Activated naive CD8-positive, alpha-beta T cell treated with anti-CD3 and anti-CD28 coated beads for 36 hours (primary cell): ENCODE results near the gene SDK1. TPM values are rescaled to one million over a fixed set of nuclear protein-coding genes. Genes with fewer than 3 reads are reported as not detected.
A peak's percentile ranks its signal among the peaks of the same experiment; 100 is the strongest.

Experiments
- DNase-seq: peaks from one replicate; pipeline ENCODE4 v3.0.0; 2021
- H3K27ac Mint-ChIP-seq: one replicate; pipeline ENCODE4 v1.8.0; 2022; ENCODE audit warnings: mild to moderate bottlenecking, moderate library complexity, mixed read lengths
- H3K27me3 Mint-ChIP-seq: one replicate; pipeline ENCODE4 v1.8.0; 2022; ENCODE audit warnings: mild to moderate bottlenecking, mixed read lengths
- H3K36me3 Mint-ChIP-seq: one replicate; pipeline ENCODE4 v1.8.0; 2021; ENCODE audit warnings: mild to moderate bottlenecking, mixed read lengths
- H3K4me1 Mint-ChIP-seq: one replicate; pipeline ENCODE4 v1.8.0; 2021; ENCODE audit warnings: mixed read lengths
- H3K4me3 Mint-ChIP-seq: one replicate; pipeline ENCODE4 v1.8.0; 2022; ENCODE audit warnings: mild to moderate bottlenecking, moderate library complexity, mixed read lengths
- H3K9me3 Mint-ChIP-seq: one replicate; pipeline ENCODE4 v1.8.0; 2022; ENCODE audit warnings: mixed read lengths
- total RNA-seq, 2 experiments: library from RNA; stranded (reverse); gene quantifications; one replicate each; pipeline ENCODE4 v1.2.3, GENCODE V29; 2021

SDK1 gene
- total RNA-seq, 2 experiments from 2014 or later = 0.49 to 0.54 TPM

- peak; percentile 8 for DNase-seq
- Mint-ChIP-seq H3K4me3 (no peak overlapping the region), H3K9me3 (no peaks in the 10 kb centered on the region), H3K4me1 (no peaks in the 10 kb centered on the region), H3K27ac (no peak overlapping the region), H3K36me3 (no peaks in the 10 kb centered on the region), H3K27me3 (no peaks in the 10 kb centered on the region)
These were observed 694.1 kb downstream of the SDK1 start for GRCh38 chr7:3995187-3995586.

GRCh38 chr7:3998060-3998459, 697.0 kb downstream of the SDK1 start:
- Mint-ChIP-seq H3K4me3 (no peak overlapping the region), H3K9me3 (no peaks in the 10 kb centered on the region), H3K27me3 (no peaks in the 10 kb centered on the region), H3K27ac (no peak overlapping the region), H3K36me3 (no peaks in the 10 kb centered on the region), H3K4me1 (peaks cover 1% of the 10 kb centered on the region)
- DNase-seq = no peak

- no peaks in the 10 kb centered on the region for H3K9me3 Mint-ChIP-seq
- no peaks in the 10 kb centered on the region for H3K27me3 Mint-ChIP-seq
- H3K36me3 Mint-ChIP-seq = no peaks in the 10 kb centered on the region
- peaks cover 1% of the 10 kb centered on the region for H3K4me1 Mint-ChIP-seq
- DNase-seq = no peak
- no peak overlapping the region for H3K27ac Mint-ChIP-seq
- no peak overlapping the region for H3K4me3 Mint-ChIP-seq
These were observed 699.1 kb downstream of the SDK1 start for GRCh38 chr7:4000139-4000538.

GRCh38 chr7:4000934-4001333, 699.9 kb downstream of the SDK1 start:
- H3K9me3 Mint-ChIP-seq = no peaks in the 10 kb centered on the region
- no peaks in the 10 kb centered on the region for H3K27me3 Mint-ChIP-seq
- peaks cover 1% of the 10 kb centered on the region for H3K4me1 Mint-ChIP-seq
- DNase-seq = no peak
- no peak overlapping the region for H3K27ac Mint-ChIP-seq
- H3K36me3 Mint-ChIP-seq = no peaks in the 10 kb centered on the region
- no peak overlapping the region for H3K4me3 Mint-ChIP-seq

GRCh38 chr7:4001742-4002141, 700.7 kb downstream of the SDK1 start:
- H3K9me3 Mint-ChIP-seq = no peaks in the 10 kb centered on the region
- DNase-seq = no peak
- no peaks in the 10 kb centered on the region for H3K27me3 Mint-ChIP-seq

GRCh38 chr7:4003503-4003902, 702.5 kb downstream of the SDK1 start:
- DNase-seq = no peak
- H3K36me3 Mint-ChIP-seq = no peaks in the 10 kb centered on the region
- no peaks in the 10 kb centered on the region for H3K9me3 Mint-ChIP-seq
- peaks cover 1% of the 10 kb centered on the region for H3K4me1 Mint-ChIP-seq
- no peak overlapping the region for H3K27ac Mint-ChIP-seq
- H3K4me3 Mint-ChIP-seq = no peak overlapping the region
- H3K27me3 Mint-ChIP-seq = no peaks in the 10 kb centered on the region

More at GRCh38 chr7:4001742-4002141, 700.7 kb downstream of the SDK1 start:
- Mint-ChIP-seq H3K36me3 (no peaks in the 10 kb centered on the region), H3K27ac (no peak overlapping the region), H3K4me1 (peaks cover 1% of the 10 kb centered on the region), H3K4me3 (no peak overlapping the region)

- peaks cover under 1% of the 10 kb centered on the region for H3K27me3 Mint-ChIP-seq
- DNase-seq = no peak
- no peak overlapping the region for H3K4me3 Mint-ChIP-seq
- peaks cover under 1% of the 10 kb centered on the region for H3K4me1 Mint-ChIP-seq
- H3K27ac Mint-ChIP-seq = no peak overlapping the region
- H3K9me3 Mint-ChIP-seq = no peaks in the 10 kb centered on the region
- H3K36me3 Mint-ChIP-seq = no peaks in the 10 kb centered on the region
These were observed 705.6 kb downstream of the SDK1 start for GRCh38 chr7:4006687-4007086.

- no peaks in the 10 kb centered on the region for H3K36me3 Mint-ChIP-seq
- H3K4me1 Mint-ChIP-seq = no peaks in the 10 kb centered on the region
- H3K27me3 Mint-ChIP-seq = peaks cover 5% of the 10 kb centered on the region
- H3K4me3 Mint-ChIP-seq = no peak overlapping the region
- H3K9me3 Mint-ChIP-seq = no peaks in the 10 kb centered on the region
- no peak overlapping the region for H3K27ac Mint-ChIP-seq
- no peak for DNase-seq
These were observed 708.4 kb downstream of the SDK1 start for GRCh38 chr7:4009211-4010060.

GRCh38 chr7:4010061-4010605, 709.1 kb downstream of the SDK1 start:
- Mint-ChIP-seq H3K4me3 (no peak overlapping the region), H3K27ac (no peak overlapping the region), H3K27me3 (peaks cover 7% of the 10 kb centered on the region), H3K9me3 (no peaks in the 10 kb centered on the region), H3K36me3 (no peaks in the 10 kb centered on the region), H3K4me1 (no peaks in the 10 kb centered on the region)
- DNase-seq = no peak

- DNase-seq = no peak
- Mint-ChIP-seq H3K4me1 (no peaks in the 10 kb centered on the region), H3K4me3 (no peak overlapping the region), H3K27me3 (peaks cover 9% of the 10 kb centered on the region), H3K27ac (no peak overlapping the region), H3K9me3 (no peaks in the 10 kb centered on the region), H3K36me3 (no peaks in the 10 kb centered on the region)
These were observed 710.0 kb downstream of the SDK1 start for GRCh38 chr7:4010923-4011656.

GRCh38 chr7:4013793-4014192, 712.7 kb downstream of the SDK1 start:
- Mint-ChIP-seq H3K4me1 (no peaks in the 10 kb centered on the region), H3K36me3 (no peaks in the 10 kb centered on the region), H3K27me3 (peaks cover 9% of the 10 kb centered on the region), H3K4me3 (no peak overlapping the region), H3K27ac (no peak overlapping the region), H3K9me3 (peaks cover 3% of the 10 kb centered on the region)
- DNase-seq = no peak

- no peak overlapping the region for H3K4me3 Mint-ChIP-seq
- no peaks in the 10 kb centered on the region for H3K4me1 Mint-ChIP-seq
- H3K27me3 Mint-ChIP-seq = peaks cover 9% of the 10 kb centered on the region
- no peak for DNase-seq
- H3K36me3 Mint-ChIP-seq = no peaks in the 10 kb centered on the region
- peaks cover 4% of the 10 kb centered on the region for H3K9me3 Mint-ChIP-seq
- no peak overlapping the region for H3K27ac Mint-ChIP-seq
These were observed 713.4 kb downstream of the SDK1 start for GRCh38 chr7:4014346-4015050.

GRCh38 chr7:4015371-4015770, 714.3 kb downstream of the SDK1 start:
- no peak overlapping the region for H3K4me3 Mint-ChIP-seq
- H3K27me3 Mint-ChIP-seq = peaks cover 9% of the 10 kb centered on the region

GRCh38 chr7:4015996-4016395, 714.9 kb downstream of the SDK1 start:
- H3K36me3 Mint-ChIP-seq = no peaks in the 10 kb centered on the region
- H3K4me3 Mint-ChIP-seq = no peak overlapping the region
- H3K4me1 Mint-ChIP-seq = no peaks in the 10 kb centered on the region
- peaks cover 4% of the 10 kb centered on the region for H3K9me3 Mint-ChIP-seq
- DNase-seq = no peak
- H3K27ac Mint-ChIP-seq = no peak overlapping the region
- H3K27me3 Mint-ChIP-seq = peaks cover 9% of the 10 kb centered on the region

More at GRCh38 chr7:4015371-4015770, 714.3 kb downstream of the SDK1 start:
- Mint-ChIP-seq H3K4me1 (no peaks in the 10 kb centered on the region), H3K36me3 (no peaks in the 10 kb centered on the region), H3K9me3 (peaks cover 4% of the 10 kb centered on the region), H3K27ac (no peak overlapping the region)
- no peak for DNase-seq

- no peak overlapping the region for H3K27ac Mint-ChIP-seq
- H3K4me1 Mint-ChIP-seq = no peaks in the 10 kb centered on the region
- H3K36me3 Mint-ChIP-seq = no peaks in the 10 kb centered on the region
- H3K4me3 Mint-ChIP-seq = no peak overlapping the region
- H3K9me3 Mint-ChIP-seq = peaks cover 4% of the 10 kb centered on the region
- H3K27me3 Mint-ChIP-seq = peaks cover 5% of the 10 kb centered on the region
- DNase-seq = no peak
These were observed 716.0 kb downstream of the SDK1 start for GRCh38 chr7:4017081-4017480.
